Myocyte (in vitro differentiated cells): ENCODE results near the gene UTS2R. TPM values are rescaled to one million over a fixed set of nuclear protein-coding genes. Genes with fewer than 3 reads are reported as not detected.

ENCODE experiments used
- total RNA-seq: library from RNA; depleted of rRNA; stranded (reverse); fragments of >200 nt; gene quantifications from 2 replicates; pipeline ENCODE4 v1.2.3, GENCODE V29; 2014

The UTS2R gene
- total RNA-seq, 1 donor from 2014 or later, result 29.1 TPM

Other genes starting within 250 kb of the UTS2R start
- 7.9 and 11.3 TPM in 2 replicates for gene CCDC57, start 158.9 kb upstream of the UTS2R start, total RNA-seq
- gene SLC16A3, start 142.7 kb upstream of the UTS2R start, total RNA-seq, result 94.9 and 164 TPM in 2 replicates
- 29.0 and 37.1 TPM in 2 replicates for gene CSNK1D, start 98.1 kb upstream of the UTS2R start, total RNA-seq
- gene CD7, start 54.2 kb upstream of the UTS2R start, total RNA-seq, result 1.4 TPM in 1 of 2 replicates, not detected in the other
- gene SECTM1, start 38.0 kb upstream of the UTS2R start, total RNA-seq, result 65.8 and 76.1 TPM in 2 replicates
- gene TEX19, start 12.5 kb upstream of the UTS2R start, total RNA-seq, result 0.80 and 1.1 TPM in 2 replicates
- 30.2 and 41.8 TPM in 2 replicates for gene HEXD, start 46.6 kb downstream of the UTS2R start, total RNA-seq
- 37.4 and 53.4 TPM in 2 replicates for gene OGFOD3, start 46.8 kb downstream of the UTS2R start, total RNA-seq
- gene CYBC1, start 79.0 kb downstream of the UTS2R start, total RNA-seq, result 59.0 and 62.2 TPM in 2 replicates
- gene NARF, start 87.0 kb downstream of the UTS2R start, total RNA-seq, result 55.4 and 66.1 TPM in 2 replicates
- 34.8 and 53.8 TPM in 2 replicates for gene FOXK2, start 148.0 kb downstream of the UTS2R start, total RNA-seq